Keratinocyte (primary cell): ENCODE measurements around the gene RAI14. TPM values are rescaled to one million over a fixed set of nuclear protein-coding genes. Genes with fewer than 3 reads are reported as not detected.

ENCODE experiments used
- DNase-seq: peaks from one replicate; pipeline ENCODE4 v3.0.0-alpha.2; 2011; ENCODE audit warnings: low read depth, missing footprints, low spot score
- FAIRE-seq: peaks from 2 replicates; lab custom pipeline; 2011; peaks lifted over from hg19 to GRCh38; lab: Jason Lieb, UNC
- H2AFZ ChIP-seq: 2 replicates; pipeline ENCODE4 v1.6.0; 2012; ENCODE audit warnings: low read length, control low read depth, inconsistent platforms; ENCODE audit not compliant: control insufficient read depth
- H3K27ac ChIP-seq: 2 replicates; pipeline ENCODE4 v1.5.1; 2011; ENCODE audit warnings: low read length; ENCODE audit not compliant: control insufficient read depth, insufficient read depth
- H3K27me3 ChIP-seq: 3 replicates; pipeline ENCODE4 v1.6.0; 2011; ENCODE audit warnings: low read length; ENCODE audit not compliant: control insufficient read depth, insufficient read depth; ENCODE audit errors: extremely low read depth
- H3K36me3 ChIP-seq, 2 experiments: 2 replicates in 1 of 2; 3 replicates in 1 of 2; pipeline ENCODE4 v1.5.1; 2011; ENCODE audit warnings: low read length in 2 of 2, mild to moderate bottlenecking in 1 of 2; ENCODE audit not compliant: control insufficient read depth in 2 of 2, insufficient read depth in 2 of 2; ENCODE audit errors: extremely low read depth in 1 of 2
- H3K4me1 ChIP-seq: 3 replicates; pipeline ENCODE4 v1.5.1; 2011; ENCODE audit warnings: low read length; ENCODE audit not compliant: control insufficient read depth, insufficient read depth; ENCODE audit errors: extremely low read depth
- H3K4me2 ChIP-seq: 3 replicates; pipeline ENCODE4 v1.6.0; 2011; ENCODE audit warnings: low read depth, low read length; ENCODE audit not compliant: control insufficient read depth, insufficient read depth; ENCODE audit errors: extremely low read depth
- H3K4me3 ChIP-seq, 3 experiments: fragments of 200-600 bp in 1 of 3; sonication (generic) in 1 of 3; 2 replicates in 2 of 3; 3 replicates in 1 of 3; pipeline ENCODE4 v1.5.1; 2011 to 2016; ENCODE audit warnings: low read length in 3 of 3, mild to moderate bottlenecking in 3 of 3, control low read depth in 2 of 3, inconsistent platforms in 1 of 3, low read depth in 1 of 3, mixed read lengths in 1 of 3, mixed run types in 1 of 3, moderate library complexity in 1 of 3; ENCODE audit not compliant: control insufficient read depth in 2 of 3, insufficient read depth in 2 of 3; ENCODE audit errors: extremely low read depth in 1 of 3
- H3K79me2 ChIP-seq: 2 replicates; pipeline ENCODE4 v1.6.0; 2012; ENCODE audit warnings: low read length; ENCODE audit not compliant: control insufficient read depth, insufficient read depth
- H3K9ac ChIP-seq: 3 replicates; pipeline ENCODE4 v1.6.0; 2011; ENCODE audit warnings: low read length; ENCODE audit not compliant: control insufficient read depth, insufficient read depth; ENCODE audit errors: extremely low read depth
- H3K9me1 ChIP-seq: 3 replicates; pipeline ENCODE4 v1.6.0; 2011; ENCODE audit warnings: low read length; ENCODE audit not compliant: control insufficient read depth, insufficient read depth; ENCODE audit errors: extremely low read depth
- H3K9me3 ChIP-seq: 2 replicates; pipeline ENCODE4 v1.5.1; 2012; ENCODE audit warnings: low read depth, low read length; ENCODE audit not compliant: control insufficient read depth
- H4K20me1 ChIP-seq: 3 replicates; pipeline ENCODE4 v1.6.0; 2011; ENCODE audit warnings: low read length; ENCODE audit not compliant: control insufficient read depth, insufficient read depth; ENCODE audit errors: extremely low read depth
- EZH2 ChIP-seq: IDR thresholded peaks from one replicate; pipeline ENCODE4 v1.6.1; 2012; ENCODE audit warnings: inconsistent platforms, mild to moderate bottlenecking, low read length, moderate library complexity
- dilution Hi-C: fragments of 300-500 bp; cut with MboI; formaldehyde crosslinking; loops from one replicate; pipeline ENCODE4 v1.7.0; 2020; ENCODE audit warnings: low sequenced_read_pairs; ENCODE audit not compliant: extremely low pct_ligation_motif_present
- polyA plus RNA-seq, 5 experiments: library from polyadenylated mRNA; depleted of rRNA in 3 of 5; stranded (reverse) in 3 of 5; stranded (forward) in 1 of 5; unstranded in 1 of 5; fragments of >200 nt; gene quantifications; 1 replicate in 1 of 5; 2 replicates in 3 of 5; 3 replicates in 1 of 5; pipeline versions ENCODE4 v1.2.1 to v1.2.3, GENCODE V29; 2011 to 2012; ENCODE audit warnings: missing spikeins in 2 of 5, low read depth in 1 of 5, low replicate concordance in 1 of 5
- TF ChIP-seq, protein P1 (sequence below), 3 experiments: IDR thresholded peaks in 1 of 3; conservative IDR thresholded peaks in 1 of 3; optimal IDR thresholded peaks in 1 of 3; 2 replicates in 2 of 3; 3 replicates in 1 of 3; pipeline versions ENCODE3 to v1.5.1; 2011; ENCODE audit warnings: low read length in 3 of 3, mild to moderate bottlenecking in 3 of 3, moderate library complexity in 2 of 3, control low read depth in 1 of 3, inconsistent platforms in 1 of 3; ENCODE audit not compliant: insufficient read depth in 2 of 3; ENCODE audit errors: extremely low read depth in 1 of 3

Gene RAI14
- polyA plus RNA-seq, 1 donor (not counting 4 experiments of a cell fraction or from before 2014, with no cell fraction given), result 31.4 TPM

- Histone ChIP-seq H2AFZ (no peak overlapping the region), H4K20me1 (no peaks in the 10 kb centered on the region)
Measured at GRCh38 chr5:34771076-34771475, 114.9 kb downstream of the RAI14 start.

DNA sequence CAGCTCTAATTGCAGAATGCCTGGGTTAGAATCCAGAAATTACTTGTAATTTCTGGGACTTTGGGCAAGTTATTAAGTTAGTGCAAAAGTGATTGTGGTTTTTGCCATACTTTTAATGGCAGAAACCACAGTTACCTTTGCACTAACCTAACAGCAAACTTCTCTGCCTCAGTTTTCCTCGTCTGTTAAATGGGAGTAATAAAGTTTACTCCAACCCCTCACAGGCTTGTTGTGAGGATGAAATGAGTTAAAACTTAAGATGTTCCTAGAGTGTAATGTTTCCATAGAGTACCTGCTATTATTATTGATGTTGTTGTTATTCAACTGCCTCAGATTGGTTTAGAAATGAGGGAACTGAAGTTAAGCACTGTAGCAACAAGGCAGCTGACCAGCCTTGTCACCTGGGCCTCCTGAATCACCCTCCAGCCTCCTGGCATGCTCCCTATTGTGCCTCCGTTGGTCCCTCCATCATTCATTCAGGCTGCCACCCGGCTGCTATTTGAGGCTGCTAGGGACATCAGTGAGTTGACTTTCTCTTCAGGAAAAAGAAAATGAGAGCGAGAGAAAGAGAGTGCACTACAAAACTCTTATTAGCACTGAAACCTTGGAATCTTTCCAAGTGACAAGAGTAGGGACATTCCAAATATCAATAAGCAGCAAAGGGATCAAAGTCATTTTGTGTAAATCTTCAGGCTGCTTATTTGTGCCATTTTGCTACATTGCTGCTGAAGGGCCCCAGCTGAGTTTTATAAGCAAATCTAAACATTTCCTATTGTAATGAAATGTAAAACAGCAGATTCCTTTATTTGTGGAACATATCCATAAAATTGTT lies 116.4 kb downstream of the RAI14 start:
- Histone ChIP-seq H3K27ac (no peak overlapping the region), H2AFZ (no peak overlapping the region), H3K9me3 (no peaks in the 10 kb centered on the region), H3K9ac (no peak overlapping the region), H3K36me3 (no peaks in the 10 kb centered on the region), H3K27me3 (no peaks in the 10 kb centered on the region), H3K79me2 (no peaks in the 10 kb centered on the region), H3K4me3 (no peak overlapping the region), H3K4me1 (no peaks in the 10 kb centered on the region), H4K20me1 (no peaks in the 10 kb centered on the region), H3K4me2 (no peak overlapping the region), H3K9me1 (peaks cover 3% of the 10 kb centered on the region)
- TF ChIP-seq, protein P1, sequence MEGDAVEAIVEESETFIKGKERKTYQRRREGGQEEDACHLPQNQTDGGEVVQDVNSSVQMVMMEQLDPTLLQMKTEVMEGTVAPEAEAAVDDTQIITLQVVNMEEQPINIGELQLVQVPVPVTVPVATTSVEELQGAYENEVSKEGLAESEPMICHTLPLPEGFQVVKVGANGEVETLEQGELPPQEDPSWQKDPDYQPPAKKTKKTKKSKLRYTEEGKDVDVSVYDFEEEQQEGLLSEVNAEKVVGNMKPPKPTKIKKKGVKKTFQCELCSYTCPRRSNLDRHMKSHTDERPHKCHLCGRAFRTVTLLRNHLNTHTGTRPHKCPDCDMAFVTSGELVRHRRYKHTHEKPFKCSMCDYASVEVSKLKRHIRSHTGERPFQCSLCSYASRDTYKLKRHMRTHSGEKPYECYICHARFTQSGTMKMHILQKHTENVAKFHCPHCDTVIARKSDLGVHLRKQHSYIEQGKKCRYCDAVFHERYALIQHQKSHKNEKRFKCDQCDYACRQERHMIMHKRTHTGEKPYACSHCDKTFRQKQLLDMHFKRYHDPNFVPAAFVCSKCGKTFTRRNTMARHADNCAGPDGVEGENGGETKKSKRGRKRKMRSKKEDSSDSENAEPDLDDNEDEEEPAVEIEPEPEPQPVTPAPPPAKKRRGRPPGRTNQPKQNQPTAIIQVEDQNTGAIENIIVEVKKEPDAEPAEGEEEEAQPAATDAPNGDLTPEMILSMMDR (optimal IDR thresholded peaks at IDR 0.05 in 1 of 3, IDR thresholded peaks at IDR 0.05 in 1 of 3, conservative IDR thresholded peaks at IDR 0.05 in 1 of 3; ENCODE audit: extremely low read depth in 1 of 3, insufficient read depth in 2 of 3, low read length in 3 of 3), result no peak
- DNase-seq (no peak), FAIRE-seq (no peak)
- dilution Hi-C loops, result no loop called here

More at GRCh38 chr5:34771076-34771475, 114.9 kb downstream of the RAI14 start:
- TF ChIP-seq, protein P1 (optimal IDR thresholded peaks at IDR 0.05 in 1 of 3, IDR thresholded peaks at IDR 0.05 in 1 of 3, conservative IDR thresholded peaks at IDR 0.05 in 1 of 3; ENCODE audit: extremely low read depth in 1 of 3, insufficient read depth in 2 of 3, low read length in 3 of 3), result no peak
- no peak for TF ChIP-seq EZH2
- no peaks in the 10 kb centered on the region for H3K36me3 ChIP-seq
- FAIRE-seq (no peak), DNase-seq (no peak)
- no peak overlapping the region for H3K4me3 ChIP-seq
- no peak overlapping the region for H3K4me2 ChIP-seq
- H3K27ac ChIP-seq, result no peak overlapping the region
- no peaks in the 10 kb centered on the region for H3K79me2 ChIP-seq
- H3K27me3 ChIP-seq, result no peaks in the 10 kb centered on the region
- H3K9ac ChIP-seq, result no peak overlapping the region
- no peaks in the 10 kb centered on the region for H3K9me3 ChIP-seq
- dilution Hi-C loops, result no loop called here
- peaks cover 3% of the 10 kb centered on the region for H3K9me1 ChIP-seq
- H3K4me1 ChIP-seq, result no peaks in the 10 kb centered on the region
